Measurements from ENCODE around the gene SLC35B2. TPM values are rescaled to one million over a fixed set of nuclear protein-coding genes. Genes with fewer than 3 reads are reported as not detected.
A peak's percentile ranks its signal among the peaks of the same experiment; 100 is the strongest.

SLC35B2 gene
- total RNA-seq, 1 experiment from 2014 or later: 28.9 TPM

DNA sequence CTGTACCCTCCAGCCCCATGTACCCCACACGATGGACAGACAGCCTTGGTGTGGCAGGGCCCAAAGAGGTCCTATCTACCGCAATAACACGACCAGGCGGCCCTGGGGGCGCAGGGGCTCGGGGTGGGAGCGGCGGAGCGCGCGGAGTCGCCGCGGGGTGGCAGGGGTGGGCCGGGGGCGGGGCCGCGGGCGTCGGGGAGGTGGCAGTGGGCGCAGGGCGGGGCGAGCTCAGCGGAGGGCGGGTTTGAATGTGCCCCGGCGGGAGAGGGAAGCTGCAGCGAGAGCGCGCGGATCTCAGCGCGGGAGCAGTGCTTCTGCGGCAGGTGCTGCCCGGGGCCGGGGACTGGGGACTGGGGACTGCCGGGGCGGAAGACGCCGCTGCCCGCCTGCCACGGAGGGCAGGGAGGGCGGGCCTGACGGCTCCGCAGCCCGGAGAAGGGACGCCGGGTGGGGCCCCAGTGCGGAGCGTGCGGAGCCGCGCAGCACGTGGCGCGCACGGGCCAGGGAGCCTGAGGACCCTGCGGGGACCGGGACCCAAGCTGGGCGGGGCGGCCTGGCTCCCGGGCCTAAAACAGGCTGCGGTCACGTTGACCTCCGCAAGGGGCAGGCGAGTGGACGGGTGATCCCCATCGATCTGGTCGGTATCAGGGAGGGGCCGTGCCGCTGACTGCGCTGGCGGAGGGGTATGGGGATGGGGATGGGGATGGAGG lies 33.9 kb downstream of the SLC35B2 start, which contains the start of gene SLC29A1 (continued):
- TF ChIP-seq, protein P1, sequence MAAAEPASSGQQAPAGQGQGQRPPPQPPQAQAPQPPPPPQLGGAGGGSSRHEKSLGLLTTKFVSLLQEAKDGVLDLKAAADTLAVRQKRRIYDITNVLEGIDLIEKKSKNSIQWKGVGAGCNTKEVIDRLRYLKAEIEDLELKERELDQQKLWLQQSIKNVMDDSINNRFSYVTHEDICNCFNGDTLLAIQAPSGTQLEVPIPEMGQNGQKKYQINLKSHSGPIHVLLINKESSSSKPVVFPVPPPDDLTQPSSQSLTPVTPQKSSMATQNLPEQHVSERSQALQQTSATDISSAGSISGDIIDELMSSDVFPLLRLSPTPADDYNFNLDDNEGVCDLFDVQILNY (CRISPR knock-in tag; IDR thresholded peaks at IDR 0.05): 0 out of 2 replicates have a peak, but pooled peaks have one; percentile 55
- no peak for TF ChIP-seq ZNF416 (CRISPR knock-in tag; IDR thresholded peaks at IDR 0.05)
- TF ChIP-seq, protein P2, sequence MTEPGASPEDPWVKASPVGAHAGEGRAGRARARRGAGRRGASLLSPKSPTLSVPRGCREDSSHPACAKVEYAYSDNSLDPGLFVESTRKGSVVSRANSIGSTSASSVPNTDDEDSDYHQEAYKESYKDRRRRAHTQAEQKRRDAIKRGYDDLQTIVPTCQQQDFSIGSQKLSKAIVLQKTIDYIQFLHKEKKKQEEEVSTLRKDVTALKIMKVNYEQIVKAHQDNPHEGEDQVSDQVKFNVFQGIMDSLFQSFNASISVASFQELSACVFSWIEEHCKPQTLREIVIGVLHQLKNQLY (CRISPR knock-in tag; IDR thresholded peaks at IDR 0.05): no peak
- TF ChIP-seq ELF4 (CRISPR knock-in tag; IDR thresholded peaks at IDR 0.05; ENCODE audit: low read depth): peak; percentile 38; the same call in 1 of the 2 replicates
- no peak for TF ChIP-seq OVOL2 (CRISPR knock-in tag; IDR thresholded peaks at IDR 0.05; ENCODE audit: borderline replicate concordance)
- TF ChIP-seq, protein P3, sequence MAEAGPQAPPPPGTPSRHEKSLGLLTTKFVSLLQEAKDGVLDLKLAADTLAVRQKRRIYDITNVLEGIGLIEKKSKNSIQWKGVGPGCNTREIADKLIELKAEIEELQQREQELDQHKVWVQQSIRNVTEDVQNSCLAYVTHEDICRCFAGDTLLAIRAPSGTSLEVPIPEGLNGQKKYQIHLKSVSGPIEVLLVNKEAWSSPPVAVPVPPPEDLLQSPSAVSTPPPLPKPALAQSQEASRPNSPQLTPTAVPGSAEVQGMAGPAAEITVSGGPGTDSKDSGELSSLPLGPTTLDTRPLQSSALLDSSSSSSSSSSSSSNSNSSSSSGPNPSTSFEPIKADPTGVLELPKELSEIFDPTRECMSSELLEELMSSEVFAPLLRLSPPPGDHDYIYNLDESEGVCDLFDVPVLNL (CRISPR knock-in tag; IDR thresholded peaks at IDR 0.05; ENCODE audit: borderline replicate concordance, low read depth): peak; percentile 66; the same call in 1 of the 2 replicates
- no peak for TF ChIP-seq CREB1 (CRISPR knock-in tag; IDR thresholded peaks at IDR 0.05)
- TF ChIP-seq, protein P4, sequence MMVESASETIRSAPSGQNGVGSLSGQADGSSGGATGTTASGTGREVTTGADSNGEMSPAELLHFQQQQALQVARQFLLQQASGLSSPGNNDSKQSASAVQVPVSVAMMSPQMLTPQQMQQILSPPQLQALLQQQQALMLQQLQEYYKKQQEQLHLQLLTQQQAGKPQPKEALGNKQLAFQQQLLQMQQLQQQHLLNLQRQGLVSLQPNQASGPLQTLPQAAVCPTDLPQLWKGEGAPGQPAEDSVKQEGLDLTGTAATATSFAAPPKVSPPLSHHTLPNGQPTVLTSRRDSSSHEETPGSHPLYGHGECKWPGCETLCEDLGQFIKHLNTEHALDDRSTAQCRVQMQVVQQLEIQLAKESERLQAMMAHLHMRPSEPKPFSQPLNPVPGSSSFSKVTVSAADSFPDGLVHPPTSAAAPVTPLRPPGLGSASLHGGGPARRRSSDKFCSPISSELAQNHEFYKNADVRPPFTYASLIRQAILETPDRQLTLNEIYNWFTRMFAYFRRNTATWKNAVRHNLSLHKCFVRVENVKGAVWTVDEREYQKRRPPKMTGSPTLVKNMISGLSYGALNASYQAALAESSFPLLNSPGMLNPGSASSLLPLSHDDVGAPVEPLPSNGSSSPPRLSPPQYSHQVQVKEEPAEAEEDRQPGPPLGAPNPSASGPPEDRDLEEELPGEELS (CRISPR knock-in tag; IDR thresholded peaks at IDR 0.05): peak; percentile 71; the same call in 1 of the 2 replicates
- TF ChIP-seq, protein P5, sequence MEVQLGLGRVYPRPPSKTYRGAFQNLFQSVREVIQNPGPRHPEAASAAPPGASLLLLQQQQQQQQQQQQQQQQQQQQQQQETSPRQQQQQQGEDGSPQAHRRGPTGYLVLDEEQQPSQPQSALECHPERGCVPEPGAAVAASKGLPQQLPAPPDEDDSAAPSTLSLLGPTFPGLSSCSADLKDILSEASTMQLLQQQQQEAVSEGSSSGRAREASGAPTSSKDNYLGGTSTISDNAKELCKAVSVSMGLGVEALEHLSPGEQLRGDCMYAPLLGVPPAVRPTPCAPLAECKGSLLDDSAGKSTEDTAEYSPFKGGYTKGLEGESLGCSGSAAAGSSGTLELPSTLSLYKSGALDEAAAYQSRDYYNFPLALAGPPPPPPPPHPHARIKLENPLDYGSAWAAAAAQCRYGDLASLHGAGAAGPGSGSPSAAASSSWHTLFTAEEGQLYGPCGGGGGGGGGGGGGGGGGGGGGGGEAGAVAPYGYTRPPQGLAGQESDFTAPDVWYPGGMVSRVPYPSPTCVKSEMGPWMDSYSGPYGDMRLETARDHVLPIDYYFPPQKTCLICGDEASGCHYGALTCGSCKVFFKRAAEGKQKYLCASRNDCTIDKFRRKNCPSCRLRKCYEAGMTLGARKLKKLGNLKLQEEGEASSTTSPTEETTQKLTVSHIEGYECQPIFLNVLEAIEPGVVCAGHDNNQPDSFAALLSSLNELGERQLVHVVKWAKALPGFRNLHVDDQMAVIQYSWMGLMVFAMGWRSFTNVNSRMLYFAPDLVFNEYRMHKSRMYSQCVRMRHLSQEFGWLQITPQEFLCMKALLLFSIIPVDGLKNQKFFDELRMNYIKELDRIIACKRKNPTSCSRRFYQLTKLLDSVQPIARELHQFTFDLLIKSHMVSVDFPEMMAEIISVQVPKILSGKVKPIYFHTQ (CRISPR knock-in tag; IDR thresholded peaks at IDR 0.05): no peak
- no peak for TF ChIP-seq ZNF671 (CRISPR knock-in tag; IDR thresholded peaks at IDR 0.05)
- 0 out of 2 replicates have a peak, but pooled peaks have one; percentile 79 for TF ChIP-seq TP53 (CRISPR knock-in tag; IDR thresholded peaks at IDR 0.05)
- TF ChIP-seq FOXK1 (CRISPR knock-in tag; IDR thresholded peaks at IDR 0.05): 0 out of 2 replicates have a peak, but pooled peaks have one; percentile 67

DNA sequence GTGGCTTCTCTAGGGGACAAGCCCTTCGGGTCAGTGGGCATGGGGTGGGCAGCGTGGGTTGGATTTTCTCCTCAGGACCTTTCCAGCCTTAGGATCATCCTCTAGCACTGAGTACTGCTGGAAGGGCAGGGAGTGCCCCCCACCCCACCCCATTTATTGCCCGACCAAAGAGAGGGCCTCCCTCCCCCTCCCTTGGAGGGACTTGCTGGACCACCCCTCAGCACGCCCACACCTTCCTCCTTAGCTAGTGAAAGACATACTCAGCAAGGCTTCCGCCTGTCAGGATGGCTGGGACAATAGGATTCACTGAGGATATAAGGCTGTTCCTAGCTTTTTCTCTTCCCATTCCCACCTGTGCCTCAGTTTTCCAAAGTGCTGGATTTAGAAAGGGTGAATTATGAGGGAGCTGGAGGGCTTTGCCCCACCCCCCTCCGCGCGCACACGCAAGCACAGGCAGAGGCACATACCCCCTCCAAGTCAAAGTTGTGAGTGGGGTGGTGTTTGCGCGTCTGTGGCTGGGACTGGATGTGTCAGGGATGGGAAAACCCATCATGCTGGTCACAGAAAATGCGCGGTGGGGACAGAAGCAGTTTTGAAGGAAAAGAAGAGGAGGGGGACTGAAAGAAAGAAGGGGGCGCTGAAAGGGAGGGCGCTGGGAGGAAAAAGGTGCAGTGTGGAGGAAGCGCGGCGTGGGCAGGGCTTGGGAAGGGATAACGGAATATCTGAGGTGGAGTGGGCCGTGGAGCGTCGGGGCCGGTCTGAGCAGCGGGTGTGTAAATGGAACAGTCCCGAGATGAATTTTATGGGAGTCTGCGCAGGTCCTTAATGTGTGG lies 34.6 kb downstream of the SLC35B2 start:
- Mint-ChIP-seq H3K36me3 (no peaks in the 10 kb centered on the region), H3K4me1 (peaks cover 61% of the 10 kb centered on the region), H3K27ac (peak overlapping the region; percentile 95), H3K27me3 (ENCODE audit: low read depth) (no peaks in the 10 kb centered on the region), H3K4me3 (peak overlapping the region; percentile 89), H3K9me3 (no peaks in the 10 kb centered on the region)
- ChIA-PET CTCF (interaction anchor here (0.8 to 10.7 kb wide), 16 partner anchors 13 to 126 kb away, joined by 3 to 174 read pairs (median 6); partner anchors contain the start of genes HSP90AB1 and SLC35B2), POLR2A (interaction anchor here (0.6 to 5.7 kb wide), 8 partner anchors 12 to 34 kb away, joined by 3 to 63 read pairs (median 6); partner anchors contain the start of genes HSP90AB1 and SLC35B2)
- DNase-seq (ENCODE audit: low spot score) (no peak), ATAC-seq (no peak)
- no peak for TF ChIP-seq ELF4 (CRISPR knock-in tag; IDR thresholded peaks at IDR 0.05; ENCODE audit: low read depth)
- TF ChIP-seq NR1H2 (CRISPR knock-in tag; IDR thresholded peaks at IDR 0.05): no peak
- TF ChIP-seq NFATC4 (CRISPR knock-in tag; IDR thresholded peaks at IDR 0.05): no peak
- TF ChIP-seq TCF7 (CRISPR knock-in tag; IDR thresholded peaks at IDR 0.05; ENCODE audit: low read depth): no peak
- TF ChIP-seq CREB1 (CRISPR knock-in tag; IDR thresholded peaks at IDR 0.05): no peak
- TF ChIP-seq, protein P5 (CRISPR knock-in tag; IDR thresholded peaks at IDR 0.05): no peak
- TF ChIP-seq, protein P6, sequence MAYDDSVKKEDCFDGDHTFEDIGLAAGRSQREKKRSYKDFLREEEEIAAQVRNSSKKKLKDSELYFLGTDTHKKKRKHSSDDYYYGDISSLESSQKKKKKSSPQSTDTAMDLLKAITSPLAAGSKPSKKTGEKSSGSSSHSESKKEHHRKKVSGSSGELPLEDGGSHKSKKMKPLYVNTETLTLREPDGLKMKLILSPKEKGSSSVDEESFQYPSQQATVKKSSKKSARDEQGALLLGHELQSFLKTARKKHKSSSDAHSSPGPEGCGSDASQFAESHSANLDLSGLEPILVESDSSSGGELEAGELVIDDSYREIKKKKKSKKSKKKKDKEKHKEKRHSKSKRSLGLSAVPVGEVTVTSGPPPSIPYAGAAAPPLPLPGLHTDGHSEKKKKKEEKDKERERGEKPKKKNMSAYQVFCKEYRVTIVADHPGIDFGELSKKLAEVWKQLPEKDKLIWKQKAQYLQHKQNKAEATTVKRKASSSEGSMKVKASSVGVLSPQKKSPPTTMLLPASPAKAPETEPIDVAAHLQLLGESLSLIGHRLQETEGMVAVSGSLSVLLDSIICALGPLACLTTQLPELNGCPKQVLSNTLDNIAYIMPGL (CRISPR knock-in tag; IDR thresholded peaks at IDR 0.05): no peak
- no peak for TF ChIP-seq RORB (CRISPR knock-in tag; IDR thresholded peaks at IDR 0.05)
- TF ChIP-seq, protein P7, sequence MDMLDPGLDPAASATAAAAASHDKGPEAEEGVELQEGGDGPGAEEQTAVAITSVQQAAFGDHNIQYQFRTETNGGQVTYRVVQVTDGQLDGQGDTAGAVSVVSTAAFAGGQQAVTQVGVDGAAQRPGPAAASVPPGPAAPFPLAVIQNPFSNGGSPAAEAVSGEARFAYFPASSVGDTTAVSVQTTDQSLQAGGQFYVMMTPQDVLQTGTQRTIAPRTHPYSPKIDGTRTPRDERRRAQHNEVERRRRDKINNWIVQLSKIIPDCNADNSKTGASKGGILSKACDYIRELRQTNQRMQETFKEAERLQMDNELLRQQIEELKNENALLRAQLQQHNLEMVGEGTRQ (CRISPR knock-in tag; IDR thresholded peaks at IDR 0.05): no peak
